PC-9 (cell line): ENCODE measurements around the gene LAMTOR2. TPM values are rescaled to one million over a fixed set of nuclear protein-coding genes. Genes with fewer than 3 reads are reported as not detected.

ENCODE experiments used
- BruUV-seq: library from RNA; stranded (reverse); fragments of 400-500 nt; replicated peaks from 2 replicates; lab custom pipeline; 2021; lab: Mats Ljungman, UMichigan
- CTCF ChIA-PET: fragments of 300-600 bp; sonication (Branson Sonifier 250); formaldehyde crosslinking; loops from one replicate; lab custom pipeline; 2022; ENCODE audit warnings: antibody characterized with exemption; lab: Charles Lee
- POLR2A ChIA-PET: fragments of 300-600 bp; sonication (Branson Sonifier 250); formaldehyde crosslinking; loops from one replicate; lab custom pipeline; 2022; ENCODE audit warnings: antibody characterized with exemption; ENCODE audit not compliant: unreplicated experiment; lab: Charles Lee
- DNase-seq, 2 experiments: peaks; one replicate each; pipeline versions ENCODE4 v3.0.0 to v3.0.0-alpha.2; 2015 to 2022; ENCODE audit warnings: mixed read lengths in 1 of 2
- H2AFZ ChIP-seq: fragments of 200-600 bp; sonication (generic); 2 replicates; pipeline ENCODE4 v1.8.1; 2017; ENCODE audit warnings: antibody characterized with exemption
- H3F3A ChIP-seq: fragments of 200-600 bp; sonication (generic); 2 replicates; pipeline ENCODE4 v1.8.1; 2017; ENCODE audit warnings: antibody characterized with exemption, mild to moderate bottlenecking, low read depth; ENCODE audit not compliant: insufficient read depth
- H3K27ac ChIP-seq: fragments of 200-600 bp; sonication (generic); 2 replicates; pipeline ENCODE4 v1.6.1; 2016; ENCODE audit warnings: mixed run types
- H3K27me3 ChIP-seq: fragments of 200-600 bp; sonication (generic); 2 replicates; pipeline ENCODE4 v1.6.1; 2016; ENCODE audit warnings: low read depth, mixed run types; ENCODE audit not compliant: insufficient read depth
- H3K36me3 ChIP-seq: fragments of 200-600 bp; sonication (generic); 2 replicates; pipeline ENCODE4 v1.6.1; 2016; ENCODE audit warnings: low read depth, mixed run types
- H3K4me1 ChIP-seq: fragments of 200-600 bp; sonication (generic); replicated peaks from 2 replicates; pipeline ENCODE4 v1.6.1; 2016; ENCODE audit warnings: mixed run types; ENCODE audit not compliant: insufficient read depth
- H3K4me2 ChIP-seq: fragments of 200-600 bp; sonication (generic); 2 replicates; pipeline ENCODE4 v1.6.1; 2017; ENCODE audit warnings: mixed run types
- H3K4me3 ChIP-seq: fragments of 200-600 bp; sonication (generic); 2 replicates; pipeline ENCODE4 v1.6.1; 2016; ENCODE audit warnings: mixed run types
- H3K79me2 ChIP-seq: fragments of 200-600 bp; sonication (generic); 2 replicates; pipeline ENCODE4 v1.6.1; 2017; ENCODE audit warnings: low read depth, mixed run types
- H3K9me2 ChIP-seq: fragments of 200-600 bp; sonication (generic); 2 replicates; pipeline ENCODE4 v1.8.1; 2017; ENCODE audit warnings: mild to moderate bottlenecking; ENCODE audit not compliant: insufficient read depth
- H3K9me3 ChIP-seq: fragments of 200-600 bp; sonication (generic); 2 replicates; pipeline ENCODE4 v1.8.1; 2016; ENCODE audit warnings: low read depth; ENCODE audit not compliant: insufficient read depth
- H4K20me1 ChIP-seq: fragments of 200-600 bp; sonication (generic); 2 replicates; pipeline ENCODE4 v1.8.1; 2017; ENCODE audit not compliant: insufficient read depth
- CTCF ChIP-seq: fragments of 200-600 bp; sonication (generic); conservative IDR thresholded peaks from 2 replicates; pipeline ENCODE4 v1.6.1; 2017; ENCODE audit warnings: mixed run types, antibody characterized with exemption, mild to moderate bottlenecking, moderate library complexity
- EZH2 ChIP-seq: fragments of 200-600 bp; sonication (generic); IDR thresholded peaks from 2 replicates; pipeline ENCODE4 v1.8.0; 2017; ENCODE audit warnings: antibody characterized with exemption, low read depth
- intact Hi-C: fragments of 100-400 bp; cut with micrococcal nuclease; formaldehyde crosslinking; loops from one replicate; pipeline ENCODE4 v1.10.0; 2022; ENCODE audit not compliant: unreplicated experiment
- total RNA-seq: library from RNA; stranded (reverse); gene quantifications from 2 replicates; pipeline ENCODE4 v1.2.3, GENCODE V29; 2021

The LAMTOR2 gene
- total RNA-seq, 1 experiment from 2014 or later = 76.8 TPM

- Histone ChIP-seq H3K27ac (no peak overlapping the region), H2AFZ (no peak overlapping the region), H3K79me2 (no peaks in the 10 kb centered on the region), H3K36me3 (no peaks in the 10 kb centered on the region), H3K4me1 (peaks cover 79% of the 10 kb centered on the region), H3K27me3 (no peaks in the 10 kb centered on the region), H3K9me3 (no peaks in the 10 kb centered on the region), H3K4me2 (no peak overlapping the region), H4K20me1 (no peaks in the 10 kb centered on the region), H3K4me3 (no peak overlapping the region), H3F3A (peaks cover 35% of the 10 kb centered on the region), H3K9me2 (no peaks in the 10 kb centered on the region)
- DNase-seq = no peak
- intact Hi-C loops = no loop called here
- POLR2A ChIA-PET = interaction anchor here (0.5 kb wide), 1 partner anchor 28 kb away, joined by 3 read pairs; no protein-coding TSS in a partner anchor
- BruUV-seq = no TSS peak
- no peak for TF ChIP-seq EZH2
- TF ChIP-seq CTCF = no peak
- CTCF ChIA-PET = no interaction called here
Observed at GRCh38 chr1:156101880-156102279, 47.3 kb downstream of the LAMTOR2 start.

GRCh38 chr1:156102633-156103511 lies 48.3 kb downstream of the LAMTOR2 start:
- ChIA-PET CTCF (interaction anchor here (0.9 kb wide), 1 partner anchor 27 kb away, joined by 3 read pairs; no protein-coding TSS in a partner anchor), POLR2A (interaction anchor here (0.6 to 0.7 kb wide), 2 partner anchors 21 to 100 kb away, joined by 4 to 5 read pairs; no protein-coding TSS in a partner anchor)
- intact Hi-C loops = loop anchor here (1.0 kb wide), 2 partner anchors 20 to 27 kb away; no protein-coding TSS in a partner anchor
- Histone ChIP-seq H2AFZ (no peak overlapping the region), H3K79me2 (no peaks in the 10 kb centered on the region), H3K4me2 (peak overlapping the region; percentile 99; the same call in 1 of the 2 replicates), H4K20me1 (no peaks in the 10 kb centered on the region), H3K27ac (no peak overlapping the region), H3K9me3 (no peaks in the 10 kb centered on the region), H3K36me3 (no peaks in the 10 kb centered on the region), H3K4me1 (peaks cover 84% of the 10 kb centered on the region), H3K27me3 (no peaks in the 10 kb centered on the region), H3K4me3 (no peak overlapping the region), H3F3A (peaks cover 42% of the 10 kb centered on the region), H3K9me2 (no peaks in the 10 kb centered on the region)
- DNase-seq = no peak
- no TSS peak for BruUV-seq
- no peak for TF ChIP-seq EZH2
- TF ChIP-seq CTCF = no peak

- no peaks in the 10 kb centered on the region for H3K9me3 ChIP-seq
- POLR2A ChIA-PET = interaction anchor here (0.6 to 2.8 kb wide), 3 partner anchors 11 to 101 kb away, joined by 5 to 15 read pairs (median 11); partner anchors contain the start of gene LMNA
- TF ChIP-seq CTCF (no peak), EZH2 (no peak)
- DNase-seq = peak in 1 of 2 experiments; percentile 33
- no peak overlapping the region for H2AFZ ChIP-seq
- peaks cover 90% of the 10 kb centered on the region for H3K4me1 ChIP-seq
- peak overlapping the region; percentile 99 for H3K4me2 ChIP-seq
- no peaks in the 10 kb centered on the region for H4K20me1 ChIP-seq
- intact Hi-C loops = loop anchor here (1.0 kb wide), 2 partner anchors 20 to 27 kb away; no protein-coding TSS in a partner anchor
- no peak overlapping the region for H3K4me3 ChIP-seq
- no peaks in the 10 kb centered on the region for H3K79me2 ChIP-seq
- no TSS peak for BruUV-seq
- H3F3A ChIP-seq = peaks cover 48% of the 10 kb centered on the region
- no peak overlapping the region for H3K27ac ChIP-seq
- H3K36me3 ChIP-seq = no peaks in the 10 kb centered on the region
- H3K27me3 ChIP-seq = no peaks in the 10 kb centered on the region
- H3K9me2 ChIP-seq = no peaks in the 10 kb centered on the region
- CTCF ChIA-PET = interaction anchor here (0.9 kb wide), 1 partner anchor 26 kb away, joined by 3 read pairs; no protein-coding TSS in a partner anchor
Observed at GRCh38 chr1:156103521-156103947, 49.0 kb downstream of the LAMTOR2 start.
